H1 (cell line): Measurements from ENCODE around the gene STRADB. TPM values are rescaled to one million over a fixed set of nuclear protein-coding genes. Genes with fewer than 3 reads are reported as not detected.

Source experiments
- CTCF ChIA-PET: fragments of 300-600 bp; sonication (Branson Sonifier 250); formaldehyde crosslinking; loops from one replicate; lab custom pipeline; 2021; ENCODE audit not compliant: partially characterized antibody; lab: Charles Lee
- POLR2A ChIA-PET: fragments of 300-600 bp; sonication (Branson Sonifier 250); formaldehyde crosslinking; loops from one replicate; lab custom pipeline; 2021; ENCODE audit warnings: inconsistent platforms; ENCODE audit not compliant: partially characterized antibody; lab: Charles Lee
- DNase-seq, 2 experiments: peaks; one replicate each; pipeline versions ENCODE4 v3.0.0 to v3.0.0-alpha.2; 2010 to 2022; ENCODE audit warnings: low spot score in 2 of 2, low read depth in 1 of 2, mixed read lengths in 1 of 2
- FAIRE-seq: peaks from 2 replicates; lab custom pipeline; 2011; peaks lifted over from hg19 to GRCh38; lab: Jason Lieb, UNC
- H2AFZ ChIP-seq: 2 replicates; pipeline ENCODE4 v1.8.1; 2012; ENCODE audit warnings: low read length, inconsistent platforms
- H2AK5ac ChIP-seq: 2 replicates; pipeline ENCODE4 v1.6.1; 2013; ENCODE audit warnings: low read depth, low read length
- H2BK120ac ChIP-seq: replicated peaks from 2 replicates; pipeline ENCODE3; 2013; ENCODE audit warnings: low read depth, low read length, inconsistent platforms
- H2BK12ac ChIP-seq: 2 replicates; pipeline ENCODE4 v1.6.1; 2013; ENCODE audit warnings: low read depth, low read length
- H2BK15ac ChIP-seq: 2 replicates; pipeline ENCODE4 v1.6.1; 2013; ENCODE audit warnings: low read length
- H2BK20ac ChIP-seq: 2 replicates; pipeline ENCODE4 v1.6.1; 2013; ENCODE audit warnings: low read length
- H2BK5ac ChIP-seq: 2 replicates; pipeline ENCODE4 v1.6.1; 2013; ENCODE audit warnings: low read depth, low read length
- H3K14ac ChIP-seq: 2 replicates; pipeline ENCODE4 v1.6.1; 2013; ENCODE audit warnings: inconsistent platforms; ENCODE audit not compliant: insufficient read length
- H3K18ac ChIP-seq: 2 replicates; pipeline ENCODE4 v1.6.1; 2013; ENCODE audit warnings: low read length; ENCODE audit errors: extremely low read depth
- H3K23ac ChIP-seq: 2 replicates; pipeline ENCODE4 v1.6.1; 2013; ENCODE audit warnings: inconsistent platforms; ENCODE audit not compliant: insufficient read length
- H3K23me2 ChIP-seq: 2 replicates; pipeline ENCODE4 v1.6.1; 2013; ENCODE audit warnings: low read depth, low read length
- H3K27ac ChIP-seq: 2 replicates; pipeline ENCODE4 v1.6.1; 2011; ENCODE audit warnings: low read depth, low read length, inconsistent platforms
- H3K27me3 ChIP-seq, 4 experiments: replicated peaks in 1 of 4; 1 replicate in 1 of 4; 2 replicates in 3 of 4; pipeline versions ENCODE4 v1.6.1 to v1.8.1; 2011 to 2013; ENCODE audit warnings: low read length in 3 of 4, mild to moderate bottlenecking in 3 of 4, inconsistent platforms in 2 of 4, mixed read lengths in 2 of 4, moderate library complexity in 1 of 4; ENCODE audit not compliant: control insufficient read depth in 3 of 4, insufficient read depth in 3 of 4; ENCODE audit errors: extremely low read depth in 1 of 4
- H3K36me3 ChIP-seq, 4 experiments: 2 replicates each; pipeline versions ENCODE4 v1.6.1 to v1.8.1; 2011 to 2013; ENCODE audit warnings: mild to moderate bottlenecking in 4 of 4, low read length in 3 of 4, moderate library complexity in 2 of 4, control low read depth in 1 of 4, inconsistent platforms in 1 of 4; ENCODE audit not compliant: insufficient read depth in 4 of 4, control insufficient read depth in 2 of 4
- H3K4ac ChIP-seq: replicated peaks from 2 replicates; pipeline ENCODE3; 2013; ENCODE audit warnings: low read length, low read depth, mixed read lengths, inconsistent platforms; ENCODE audit not compliant: insufficient read length
- H3K4me1 ChIP-seq, 4 experiments: replicated peaks in 1 of 4; 1 replicate in 1 of 4; 2 replicates in 3 of 4; pipeline versions ENCODE4 v1.6.1 to v1.8.1; 2011 to 2013; ENCODE audit warnings: low read length in 3 of 4, inconsistent platforms in 2 of 4, mixed read lengths in 1 of 4; ENCODE audit not compliant: insufficient read depth in 4 of 4, control insufficient read depth in 3 of 4
- H3K4me2 ChIP-seq, 2 experiments: 2 replicates each; pipeline versions ENCODE4 v1.6.1 to v1.8.1; 2011 to 2013; ENCODE audit warnings: low read depth in 2 of 2, low read length in 2 of 2, control low read depth in 1 of 2, inconsistent platforms in 1 of 2, mild to moderate bottlenecking in 1 of 2; ENCODE audit not compliant: insufficient read depth in 1 of 2
- H3K4me3 ChIP-seq, 4 experiments: fragments of 200-600, 300-600 bp in 1 of 4; sonication (generic), shearing (Covaris generic), sonication (Bioruptor Twin) in 1 of 4; 2 replicates each; pipeline versions ENCODE4 v1.5.1 to v1.8.1; 2011 to 2016; ENCODE audit warnings: low read length in 4 of 4, low read depth in 3 of 4, control low read depth in 2 of 4, inconsistent platforms in 2 of 4, mild to moderate bottlenecking in 2 of 4, mixed read lengths in 1 of 4, moderate library complexity in 1 of 4; ENCODE audit not compliant: insufficient read depth in 2 of 4; ENCODE audit errors: extremely low read depth in 1 of 4
- H3K56ac ChIP-seq: replicated peaks from 2 replicates; pipeline ENCODE3; 2013; ENCODE audit warnings: low read depth, mild to moderate bottlenecking, mixed read lengths, low read length, inconsistent platforms; ENCODE audit not compliant: insufficient read length
- H3K79me1 ChIP-seq: 2 replicates; pipeline ENCODE4 v1.6.1; 2013; ENCODE audit warnings: low read depth, low read length, control low read depth
- H3K79me2 ChIP-seq, 2 experiments: 2 replicates each; pipeline versions ENCODE4 v1.6.1 to v1.8.1; 2012 to 2013; ENCODE audit warnings: low read length in 2 of 2, mild to moderate bottlenecking in 2 of 2, inconsistent platforms in 1 of 2; ENCODE audit not compliant: insufficient read depth in 2 of 2, control insufficient read depth in 1 of 2
- H3K9ac ChIP-seq, 4 experiments: replicated peaks in 1 of 4; 1 replicate in 1 of 4; 2 replicates in 3 of 4; pipeline versions ENCODE4 v1.6.1 to v1.8.1; 2011 to 2013; ENCODE audit warnings: low read depth in 3 of 4, low read length in 3 of 4, control low read depth in 2 of 4, mild to moderate bottlenecking in 2 of 4, moderate library complexity in 2 of 4, inconsistent platforms in 1 of 4; ENCODE audit errors: extremely low read depth in 1 of 4
- H3K9me3 ChIP-seq, 2 experiments: 2 replicates each; pipeline versions ENCODE4 v1.6.1 to v1.8.1; 2012 to 2013; ENCODE audit warnings: mild to moderate bottlenecking in 2 of 2, moderate library complexity in 2 of 2, control low read depth in 1 of 2, inconsistent platforms in 1 of 2, low read depth in 1 of 2, low read length in 1 of 2, mixed read lengths in 1 of 2; ENCODE audit not compliant: insufficient read depth in 2 of 2
- H4K20me1 ChIP-seq, 2 experiments: replicated peaks in 1 of 2; 2 replicates each; pipeline versions ENCODE3 to v1.8.1; 2011 to 2013; ENCODE audit warnings: inconsistent platforms in 2 of 2, low read length in 2 of 2, mild to moderate bottlenecking in 1 of 2; ENCODE audit not compliant: insufficient read depth in 2 of 2, control insufficient read depth in 1 of 2
- H4K5ac ChIP-seq: 2 replicates; pipeline ENCODE4 v1.6.1; 2013; ENCODE audit warnings: low read length, low read depth, mixed read lengths, inconsistent platforms; ENCODE audit not compliant: insufficient read length
- H4K8ac ChIP-seq: 2 replicates; pipeline ENCODE4 v1.8.0; 2013; ENCODE audit warnings: mild to moderate bottlenecking, moderate library complexity, low read length, inconsistent platforms; ENCODE audit not compliant: insufficient read depth; ENCODE audit errors: extremely low read depth
- H4K91ac ChIP-seq: replicated peaks from 2 replicates; pipeline ENCODE3; 2013; ENCODE audit warnings: low read length, mixed read lengths, inconsistent platforms; ENCODE audit not compliant: insufficient read length
- CBX5 ChIP-seq: fragments of 300-800, 300-1000 bp; sonication (generic); IDR thresholded peaks from 2 replicates; pipeline ENCODE4 v1.7.1; 2016; ENCODE audit warnings: antibody characterized with exemption, low read length, low read depth
- JUN ChIP-seq: IDR thresholded peaks from 2 replicates; pipeline ENCODE4 v1.6.1; 2011; ENCODE audit warnings: low read depth, mild to moderate bottlenecking, improper control_type of control experiment, low read length
- TAF7 ChIP-seq: optimal IDR thresholded peaks from 2 replicates; pipeline ENCODE3; 2011; ENCODE audit warnings: low read depth, mild to moderate bottlenecking, inconsistent platforms, low read length, moderate library complexity, borderline replicate concordance
- TEAD4 ChIP-seq: IDR thresholded peaks from 2 replicates; pipeline ENCODE4 v1.6.1; 2012; ENCODE audit warnings: low read depth, low read length, inconsistent platforms, mixed read lengths
- WGBS, 2 experiments: shearing (Covaris generic) in 1 of 2; methylation state at CpG; one replicate each; pipeline versions ENCODE4 v1.1.6 to v1.1.7; 2013 to 2015; ENCODE audit warnings: low lambda C conversion rate in 2 of 2, mixed read lengths in 2 of 2, inconsistent platforms in 1 of 2, low coverage in 1 of 2, missing lambda C conversion rate in 1 of 2; ENCODE audit not compliant: insufficient replicate concordance in 2 of 2, insufficient coverage in 1 of 2, insufficient read length in 1 of 2; ENCODE audit errors: extremely low coverage in 1 of 2, missing lambda C conversion rate in 1 of 2; 5-methylcytosine and 5-hydroxymethylcytosine counted together
- polyA plus RNA-seq, 7 experiments: library from polyadenylated mRNA; depleted of rRNA in 3 of 7; stranded (reverse) in 5 of 7; unstranded in 2 of 7; fragments of >200 nt in 5 of 7; fragments of 200-250 nt in 2 of 7; gene quantifications; 1 replicate in 5 of 7; 2 replicates in 1 of 7; 4 replicates in 1 of 7; pipeline versions ENCODE4 v1.2.1 to v1.2.3, GENCODE V29; 2011 to 2013; ENCODE audit warnings: missing spikeins in 2 of 7, mixed read lengths in 2 of 7
- total RNA-seq: library from RNA; stranded (reverse); fragmentation: NEBNext Ultra II Directional; extraction: Animal tissue kit (Norgen Biotek cat#: 25700); gene quantifications from 2 replicates; pipeline ENCODE4 v1.2.1, GENCODE V29; 2021
- TF ChIP-seq, protein P1 (sequence below): IDR thresholded peaks from 2 replicates; pipeline ENCODE4 v1.6.1; 2012; ENCODE audit warnings: low read length, inconsistent platforms

STRADB gene
- total and polyA plus RNA-seq, 2 of the 8 experiments (the other 6 are each of a cell fraction or from before 2014, with no cell fraction given): 20.9 to 34.9 TPM

DNA sequence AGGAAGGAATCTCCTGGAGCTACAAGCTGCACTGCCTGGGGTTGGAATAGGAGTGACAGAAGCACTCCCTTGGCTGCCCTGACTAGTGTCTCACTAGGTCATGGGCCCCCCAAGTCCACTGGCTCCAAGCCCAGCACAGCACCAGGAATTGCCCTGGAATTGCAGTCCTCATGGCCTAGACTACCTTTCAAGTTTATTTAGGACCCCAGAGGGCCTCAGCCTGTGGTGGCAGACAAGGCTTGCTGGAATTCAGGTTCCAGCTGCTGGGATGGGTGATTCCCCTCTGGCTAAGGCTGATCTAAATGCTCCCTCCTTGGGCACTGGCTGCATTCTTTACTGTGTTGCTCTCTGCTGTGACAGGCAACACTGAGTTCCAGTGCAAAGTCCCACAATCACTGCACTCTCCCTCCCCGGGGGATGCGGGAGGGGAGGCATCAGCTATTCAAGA is 14.0 kb downstream of the STRADB start:
- Histone ChIP-seq H3K18ac (no peak overlapping the region), H4K8ac (no peak overlapping the region), H3K4me3 (no peak overlapping the region), H2BK12ac (no peak overlapping the region), H3K27me3 (no peaks in the 10 kb centered on the region), H3K4me2 (no peak overlapping the region), H3K36me3 (no peaks in the 10 kb centered on the region), H3K23me2 (no peaks in the 10 kb centered on the region), H4K20me1 (no peaks in the 10 kb centered on the region), H3K4me1 (peaks cover 0 to 2% (median under 1%) of the 10 kb centered on the region in 4 experiments; a peak in 2 of 7 replicates), H2AK5ac (no peak overlapping the region), H2BK5ac (no peak overlapping the region), H3K56ac (no peak overlapping the region), H4K5ac (no peak overlapping the region), H4K91ac (no peak overlapping the region), H3K79me1 (no peaks in the 10 kb centered on the region), H3K9ac (no peak overlapping the region), H2AFZ (no peak overlapping the region), H3K27ac (no peak overlapping the region), H2BK15ac (no peak overlapping the region), H2BK120ac (no peak overlapping the region), H3K4ac (no peak overlapping the region), H3K14ac (no peak overlapping the region), H3K79me2 (no peaks in the 10 kb centered on the region), H3K23ac (no peak overlapping the region), H3K9me3 (no peaks in the 10 kb centered on the region), H2BK20ac (no peak overlapping the region)
- CTCF ChIA-PET: interaction anchor here (0.6 to 1.3 kb wide), 3 partner anchors 11 to 844 kb away, joined by 3 read pairs; no protein-coding TSS in a partner anchor
- 89% methylated on average over 2 of the region's 2 CpGs; no CpG with 5 or more reads in 1 of the 2 experiments for WGBS, 2 experiments
- POLR2A ChIA-PET: interaction anchor here (2.6 kb wide), 1 partner anchor 13 kb away, joined by 9 read pairs; the partner anchor contains the start of genes STRADB and TRAK2
- TF ChIP-seq, protein P1, sequence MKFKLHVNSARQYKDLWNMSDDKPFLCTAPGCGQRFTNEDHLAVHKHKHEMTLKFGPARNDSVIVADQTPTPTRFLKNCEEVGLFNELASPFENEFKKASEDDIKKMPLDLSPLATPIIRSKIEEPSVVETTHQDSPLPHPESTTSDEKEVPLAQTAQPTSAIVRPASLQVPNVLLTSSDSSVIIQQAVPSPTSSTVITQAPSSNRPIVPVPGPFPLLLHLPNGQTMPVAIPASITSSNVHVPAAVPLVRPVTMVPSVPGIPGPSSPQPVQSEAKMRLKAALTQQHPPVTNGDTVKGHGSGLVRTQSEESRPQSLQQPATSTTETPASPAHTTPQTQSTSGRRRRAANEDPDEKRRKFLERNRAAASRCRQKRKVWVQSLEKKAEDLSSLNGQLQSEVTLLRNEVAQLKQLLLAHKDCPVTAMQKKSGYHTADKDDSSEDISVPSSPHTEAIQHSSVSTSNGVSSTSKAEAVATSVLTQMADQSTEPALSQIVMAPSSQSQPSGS: no peak
- TF ChIP-seq TEAD4 (no peak), JUN (no peak), CBX5 (no peak), TAF7 (no peak)
- DNase-seq: no peak
- FAIRE-seq: no peak
